CD4-positive, alpha-beta T cell treated with Interferon gamma for 1 hour (primary cell): ENCODE data around the gene WRAP73.

Experiments
- DNase-seq: peaks from one replicate; pipeline ENCODE4 v3.0.0-alpha.2; 2020

Gene WRAP73

GRCh38 chr1:3664700-3665375, 14.9 kb upstream of the WRAP73 start:
- DNase-seq = no peak

- no peak for DNase-seq
Observed at GRCh38 chr1:3663999-3664699, 14.2 kb upstream of the WRAP73 start.

GRCh38 chr1:3662080-3662671, 12.3 kb upstream of the WRAP73 start:
- DNase-seq = no peak

GRCh38 chr1:3661631-3662030, 11.7 kb upstream of the WRAP73 start:
- no peak for DNase-seq

- DNase-seq = no peak
Observed at GRCh38 chr1:3660704-3661103, 10.8 kb upstream of the WRAP73 start.

GRCh38 chr1:3659093-3659492, 9.2 kb upstream of the WRAP73 start:
- no peak for DNase-seq

- DNase-seq = no peak
Observed at GRCh38 chr1:3658231-3658615, 8.3 kb upstream of the WRAP73 start.

- no peak for DNase-seq
Observed at GRCh38 chr1:3657578-3658230, 7.8 kb upstream of the WRAP73 start.

- no peak for DNase-seq
Observed at GRCh38 chr1:3657096-3657475, 7.2 kb upstream of the WRAP73 start.

GRCh38 chr1:3656450-3657095, 6.7 kb upstream of the WRAP73 start:
- DNase-seq = no peak

GRCh38 chr1:3654549-3655281, 4.8 kb upstream of the WRAP73 start:
- no peak for DNase-seq

GRCh38 chr1:3653286-3653618, 3.3 kb upstream of the WRAP73 start:
- DNase-seq = no peak

GRCh38 chr1:3652548-3653285, 2.8 kb upstream of the WRAP73 start:
- no peak for DNase-seq

GRCh38 chr1:3651930-3652547, 2.1 kb upstream of the WRAP73 start, which contains the start of gene TP73:
Gene TP73, plus strand, starts transcription at chr1:3652516. Its CDS starts 29,850 bp downstream, at chr1:3682366.
- DNase-seq = no peak

GRCh38 chr1:3651026-3651929, 1.4 kb upstream of the WRAP73 start:
- no peak for DNase-seq

GRCh38 chr1:3650248-3651025, 534 bp upstream of the WRAP73 start:
- DNase-seq = no peak

- no peak for DNase-seq
Observed at GRCh38 chr1:3646596-3646995, 3.3 kb downstream of the WRAP73 start.

- no peak for DNase-seq
Observed at GRCh38 chr1:3645666-3646355, 4.1 kb downstream of the WRAP73 start.

GRCh38 chr1:3645247-3645646, 4.7 kb downstream of the WRAP73 start:
- DNase-seq = no peak
